Cerebellar cortex (tissue), 1 donor: Measurements from ENCODE around the gene ABL2.
A peak's percentile ranks its signal among the peaks of the same experiment; 100 is the strongest.
"Not testable (repeated sequence)": the region's sequence is repeated elsewhere in the genome, so short reads cannot be mapped to it uniquely, and the experiment has no call there.

Experiments used
- DNase-seq: peaks from one replicate; pipeline ENCODE4 v3.0.0-alpha.2; 2015; ENCODE audit warnings: low spot score

Gene ABL2

GRCh38 chr1:179229214-179230140 lies at the start of gene ABL2:
Gene ABL2, minus strand, starts transcription at chr1:179229677. Its CDS starts 280 bp downstream, at chr1:179229397.
- DNase-seq: peak; percentile 56

DNA sequence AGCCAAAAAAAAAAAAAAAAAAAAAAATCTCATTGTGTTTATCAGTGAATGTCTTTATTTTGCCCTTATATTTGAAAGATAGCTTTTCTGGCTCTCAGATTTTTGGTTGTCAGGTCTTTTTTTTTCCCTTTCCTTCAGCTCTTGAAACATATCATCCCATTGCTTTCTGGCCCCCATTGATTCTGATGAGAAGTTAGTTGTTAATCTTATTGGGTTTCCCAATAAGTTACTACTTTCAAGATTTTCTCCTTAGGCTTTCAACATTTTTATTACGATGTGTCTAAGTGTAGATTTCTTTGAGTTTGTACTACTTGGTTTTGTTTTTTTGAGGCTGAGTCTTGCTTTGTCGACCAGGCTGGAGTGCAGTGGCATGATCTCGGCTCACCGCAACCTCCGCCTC lies 49.4 kb upstream of the ABL2 start:
- DNase-seq: no peak

- not testable (repeated sequence) for DNase-seq
These were observed 44.9 kb upstream of the ABL2 start for GRCh38 chr1:179274424-179274823.

DNA sequence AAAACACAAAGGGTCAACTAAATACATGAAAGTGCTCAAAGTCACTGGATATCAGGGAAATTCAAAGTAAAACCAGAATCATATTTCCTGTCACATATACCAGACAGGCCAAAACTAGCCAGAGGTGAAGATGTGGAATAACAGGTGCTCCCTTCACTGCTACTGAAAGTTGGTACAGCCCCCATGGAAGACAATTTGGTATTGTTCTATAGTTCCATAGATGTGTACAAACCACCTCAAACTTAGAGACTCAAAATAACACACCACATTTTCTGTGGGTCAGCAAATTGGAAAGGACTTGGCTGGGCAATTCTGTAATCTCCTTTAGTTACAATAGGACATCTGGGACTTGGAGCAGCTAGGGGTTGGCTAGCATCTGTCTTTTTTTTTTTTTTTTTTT lies 39.6 kb upstream of the ABL2 start:
- DNase-seq: no peak

DNA sequence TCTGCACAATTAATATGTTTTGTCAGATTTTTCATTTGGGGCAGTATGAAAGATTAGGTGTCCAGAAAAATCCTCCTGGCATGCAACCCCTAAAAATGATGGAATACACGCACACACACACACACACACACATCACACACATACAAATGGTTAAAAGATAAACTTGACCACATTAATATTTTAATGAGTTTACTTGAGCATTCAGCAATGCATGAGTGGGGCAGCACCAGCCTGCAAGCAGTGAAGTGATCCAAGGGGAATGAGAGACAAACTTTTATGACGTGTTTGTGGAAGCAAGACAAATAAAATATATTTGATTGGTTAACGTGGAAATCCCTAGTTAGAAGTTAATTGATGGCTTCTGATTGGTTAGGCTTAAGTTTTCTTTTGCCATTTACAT lies 35.0 kb upstream of the ABL2 start:
- DNase-seq: no peak

DNA sequence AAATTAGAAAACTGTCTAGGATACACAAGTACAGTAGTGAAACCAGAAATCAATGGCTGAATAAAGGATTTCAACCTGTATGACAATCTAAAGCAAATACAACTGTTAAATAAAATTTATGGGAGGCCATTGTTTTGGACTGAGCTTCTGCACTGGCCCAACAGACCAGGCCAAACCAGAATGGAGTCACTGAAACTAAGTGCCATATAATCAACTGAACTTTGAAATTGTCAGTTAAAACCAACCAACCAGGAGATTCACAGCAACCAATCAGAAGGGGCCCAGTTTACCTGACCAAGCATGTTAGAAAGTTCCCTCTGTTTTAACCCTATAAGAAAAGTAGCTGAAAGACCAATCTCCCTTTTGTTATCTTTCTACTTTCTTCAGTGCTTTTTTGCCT lies 33.6 kb upstream of the ABL2 start:
- no peak for DNase-seq

GRCh38 chr1:179262183-179262582 lies 32.7 kb upstream of the ABL2 start:
- no peak for DNase-seq

GRCh38 chr1:179253286-179253972 lies 24.0 kb upstream of the ABL2 start:
- DNase-seq: no peak

GRCh38 chr1:179252606-179253005 lies 23.1 kb upstream of the ABL2 start:
- DNase-seq: no peak

GRCh38 chr1:179251675-179252074 lies 22.2 kb upstream of the ABL2 start:
- DNase-seq: peak; percentile 60

DNA sequence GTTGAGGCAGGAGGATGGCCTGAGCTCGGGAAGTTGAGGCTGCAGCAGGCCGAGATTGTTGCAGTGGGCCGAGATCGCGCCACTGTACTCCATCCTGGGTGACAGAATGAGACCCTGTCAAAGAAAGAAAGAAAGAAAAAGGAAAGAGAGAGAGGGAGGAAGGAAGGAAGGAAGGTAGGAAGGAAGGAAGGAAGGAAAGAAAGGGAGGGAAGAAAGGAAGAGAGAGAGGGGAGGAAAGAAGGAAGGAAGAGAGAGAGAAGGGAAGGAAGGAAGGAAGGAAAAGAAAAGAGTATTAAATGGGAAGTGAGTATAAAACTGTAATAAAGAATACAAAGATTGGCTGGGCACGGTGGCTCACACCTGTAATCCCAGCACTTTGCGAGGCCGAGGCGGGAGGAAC lies 18.4 kb upstream of the ABL2 start:
- no peak for DNase-seq

GRCh38 chr1:179245426-179245825 lies 15.9 kb upstream of the ABL2 start:
- DNase-seq: not testable (repeated sequence)

GRCh38 chr1:179241530-179242097 lies 12.1 kb upstream of the ABL2 start:
- DNase-seq: no peak

- DNase-seq: no peak
These were observed 7.7 kb upstream of the ABL2 start for GRCh38 chr1:179237222-179237621.

GRCh38 chr1:179234863-179235262 lies 5.4 kb upstream of the ABL2 start:
- DNase-seq: no peak

GRCh38 chr1:179231923-179232322 lies 2.4 kb upstream of the ABL2 start:
- DNase-seq: no peak

- DNase-seq: peak; percentile 19
These were observed 1.2 kb upstream of the ABL2 start for GRCh38 chr1:179230721-179231120.

- DNase-seq: peak; percentile 29
These were observed 774 bp upstream of the ABL2 start for GRCh38 chr1:179230251-179230650.

GRCh38 chr1:179228783-179229213 lies 679 bp downstream of the ABL2 start:
- DNase-seq: peak; percentile 52

- DNase-seq: no peak
These were observed 2.7 kb downstream of the ABL2 start for GRCh38 chr1:179226738-179227137.

DNA sequence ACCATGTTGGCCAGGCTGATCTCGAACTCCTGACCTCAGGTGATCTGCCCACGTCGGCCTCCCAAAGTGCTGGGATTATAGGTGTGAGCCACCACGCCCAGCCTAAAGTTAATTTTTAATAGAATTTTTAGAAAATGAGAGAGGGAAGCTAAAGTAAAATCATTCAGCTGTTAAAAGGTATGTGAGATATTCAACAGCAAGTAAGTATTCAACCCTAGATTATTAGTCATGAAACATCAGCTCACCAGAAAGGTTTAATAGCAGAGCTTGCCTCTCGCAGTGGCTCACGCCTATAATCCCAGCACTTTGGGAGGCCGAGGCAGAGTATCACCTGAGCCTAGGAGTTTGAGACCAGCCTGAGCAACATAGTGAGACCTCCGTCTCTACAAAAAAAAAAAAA lies 5.0 kb downstream of the ABL2 start:
- not testable (repeated sequence) for DNase-seq

- not testable (repeated sequence) for DNase-seq
These were observed 8.4 kb downstream of the ABL2 start for GRCh38 chr1:179221121-179221520.
